Epithelial cell of esophagus (primary cell): ENCODE results near the gene FAM50B.

Experiments used
- DNase-seq: peaks from one replicate; pipeline ENCODE4 v3.0.0; 2010; ENCODE audit warnings: low read depth
- H3K4me3 ChIP-seq: 2 replicates; pipeline ENCODE4 v1.5.1; 2011; ENCODE audit warnings: mild to moderate bottlenecking, low read length, control low read depth
- TF ChIP-seq, protein P1 (sequence below): IDR thresholded peaks from 2 replicates; pipeline ENCODE4 v1.5.1; 2011; ENCODE audit warnings: low read depth, mild to moderate bottlenecking, low read length, control low read depth, inconsistent platforms; ENCODE audit not compliant: insufficient read depth; ENCODE audit errors: missing control alignments

The FAM50B gene

DNA sequence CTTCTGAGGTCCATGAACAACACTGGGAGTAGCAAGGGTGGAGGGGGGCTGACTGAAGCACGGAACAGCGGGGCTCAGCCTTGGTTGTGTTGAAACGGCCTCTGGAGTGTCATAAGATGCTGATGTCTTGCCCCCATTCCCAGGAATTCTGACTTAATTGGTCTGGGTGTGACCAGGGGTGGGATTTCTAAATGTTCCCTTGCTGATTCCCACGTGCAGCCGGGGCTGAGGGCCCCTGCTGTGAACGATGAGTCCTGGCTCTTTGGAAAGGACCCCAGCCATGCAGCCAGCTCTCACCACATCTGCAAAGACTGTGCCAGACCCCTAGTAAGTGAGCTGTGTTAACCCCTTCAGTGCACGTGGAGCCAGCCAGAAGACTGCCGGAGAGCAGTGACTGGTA, 28.6 kb upstream of the FAM50B start:
- no peak for DNase-seq
- no peak overlapping the region for H3K4me3 ChIP-seq
- TF ChIP-seq, protein P1, sequence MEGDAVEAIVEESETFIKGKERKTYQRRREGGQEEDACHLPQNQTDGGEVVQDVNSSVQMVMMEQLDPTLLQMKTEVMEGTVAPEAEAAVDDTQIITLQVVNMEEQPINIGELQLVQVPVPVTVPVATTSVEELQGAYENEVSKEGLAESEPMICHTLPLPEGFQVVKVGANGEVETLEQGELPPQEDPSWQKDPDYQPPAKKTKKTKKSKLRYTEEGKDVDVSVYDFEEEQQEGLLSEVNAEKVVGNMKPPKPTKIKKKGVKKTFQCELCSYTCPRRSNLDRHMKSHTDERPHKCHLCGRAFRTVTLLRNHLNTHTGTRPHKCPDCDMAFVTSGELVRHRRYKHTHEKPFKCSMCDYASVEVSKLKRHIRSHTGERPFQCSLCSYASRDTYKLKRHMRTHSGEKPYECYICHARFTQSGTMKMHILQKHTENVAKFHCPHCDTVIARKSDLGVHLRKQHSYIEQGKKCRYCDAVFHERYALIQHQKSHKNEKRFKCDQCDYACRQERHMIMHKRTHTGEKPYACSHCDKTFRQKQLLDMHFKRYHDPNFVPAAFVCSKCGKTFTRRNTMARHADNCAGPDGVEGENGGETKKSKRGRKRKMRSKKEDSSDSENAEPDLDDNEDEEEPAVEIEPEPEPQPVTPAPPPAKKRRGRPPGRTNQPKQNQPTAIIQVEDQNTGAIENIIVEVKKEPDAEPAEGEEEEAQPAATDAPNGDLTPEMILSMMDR = no peak

DNA sequence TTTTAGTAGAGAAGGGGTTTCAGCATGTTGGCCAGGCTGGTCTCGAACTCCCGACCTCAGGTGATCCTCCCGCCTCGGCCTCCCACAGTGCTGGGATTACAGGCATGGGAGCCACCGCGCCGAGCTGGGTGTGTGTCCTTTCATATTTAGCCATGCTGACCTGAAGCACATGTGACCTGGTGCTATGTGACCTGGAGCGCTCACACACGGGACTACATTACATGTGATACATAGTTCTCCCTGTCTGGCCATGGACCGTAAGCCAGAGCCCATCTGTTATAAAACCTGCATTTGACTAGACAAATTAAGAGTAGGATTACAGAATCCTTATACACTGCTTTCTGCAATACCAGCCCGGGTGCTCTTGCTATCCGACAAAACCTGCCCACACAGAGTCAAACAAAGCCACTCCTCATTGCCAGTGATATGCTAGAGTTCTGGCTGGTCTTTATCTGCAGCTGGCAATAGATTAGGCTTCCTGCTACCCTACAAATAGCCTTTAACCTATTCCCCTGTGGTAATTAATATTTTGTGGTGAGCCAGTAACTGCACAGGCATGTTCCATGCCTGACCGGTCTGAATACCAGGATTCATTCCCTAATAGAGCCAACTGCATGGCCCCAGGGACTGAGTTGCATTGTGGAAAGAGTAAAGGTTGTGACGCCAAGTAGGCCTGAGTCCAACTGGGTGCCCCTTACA, 26.3 kb upstream of the FAM50B start:
- DNase-seq = peak; percentile 68
- TF ChIP-seq, protein P1 = no peak
- no peak overlapping the region for H3K4me3 ChIP-seq

DNA sequence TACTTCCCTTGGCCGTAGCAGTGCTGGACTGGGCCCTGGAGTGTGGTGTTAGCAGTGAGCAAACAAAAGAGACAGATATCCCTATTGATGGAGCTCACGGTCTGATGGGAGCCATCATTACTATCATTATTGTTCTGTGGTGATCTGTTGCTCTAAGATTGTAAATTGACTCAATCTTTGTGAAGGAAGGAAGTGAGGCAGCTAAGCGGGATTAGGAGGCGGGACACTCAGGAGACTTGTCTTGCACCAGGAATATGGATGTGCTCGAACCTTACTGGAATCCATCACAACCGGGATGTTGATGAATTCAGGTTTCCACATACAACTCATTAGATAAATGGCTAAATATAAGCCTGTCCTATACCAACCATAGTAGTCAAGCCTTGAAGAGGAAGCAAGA, 25.5 kb upstream of the FAM50B start:
- no peak overlapping the region for H3K4me3 ChIP-seq
- TF ChIP-seq, protein P1 = no peak

DNA sequence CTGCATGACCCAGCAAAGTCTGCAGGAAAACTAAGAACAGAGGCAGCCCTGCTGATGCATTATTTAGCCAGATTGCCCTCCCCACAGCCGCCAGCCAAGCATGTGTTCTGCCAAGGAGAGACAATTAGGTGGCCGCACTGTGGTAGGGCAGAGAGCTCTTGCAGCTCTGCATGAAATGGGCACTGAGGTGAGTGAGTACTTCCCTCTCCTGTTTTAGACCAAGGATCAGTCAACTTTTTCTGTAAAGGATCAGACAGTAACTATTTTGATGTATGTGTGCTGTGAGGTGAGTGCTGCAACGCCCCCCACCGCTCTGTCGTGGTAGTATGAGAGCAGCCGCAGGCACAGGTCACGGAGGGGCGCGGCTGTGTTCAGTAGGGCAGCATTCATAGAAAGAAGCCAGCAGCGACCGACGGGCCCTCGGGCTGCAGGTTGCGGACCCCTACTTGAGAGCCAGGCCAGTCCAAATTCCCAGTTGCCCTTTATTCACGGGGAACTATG, 23.8 kb upstream of the FAM50B start:
- TF ChIP-seq, protein P1 = peak; percentile 48
- H3K4me3 ChIP-seq = no peak overlapping the region
- DNase-seq = peak; percentile 62

More for the DNA sequence above, 25.5 kb upstream of the FAM50B start:
- no peak for DNase-seq

DNA sequence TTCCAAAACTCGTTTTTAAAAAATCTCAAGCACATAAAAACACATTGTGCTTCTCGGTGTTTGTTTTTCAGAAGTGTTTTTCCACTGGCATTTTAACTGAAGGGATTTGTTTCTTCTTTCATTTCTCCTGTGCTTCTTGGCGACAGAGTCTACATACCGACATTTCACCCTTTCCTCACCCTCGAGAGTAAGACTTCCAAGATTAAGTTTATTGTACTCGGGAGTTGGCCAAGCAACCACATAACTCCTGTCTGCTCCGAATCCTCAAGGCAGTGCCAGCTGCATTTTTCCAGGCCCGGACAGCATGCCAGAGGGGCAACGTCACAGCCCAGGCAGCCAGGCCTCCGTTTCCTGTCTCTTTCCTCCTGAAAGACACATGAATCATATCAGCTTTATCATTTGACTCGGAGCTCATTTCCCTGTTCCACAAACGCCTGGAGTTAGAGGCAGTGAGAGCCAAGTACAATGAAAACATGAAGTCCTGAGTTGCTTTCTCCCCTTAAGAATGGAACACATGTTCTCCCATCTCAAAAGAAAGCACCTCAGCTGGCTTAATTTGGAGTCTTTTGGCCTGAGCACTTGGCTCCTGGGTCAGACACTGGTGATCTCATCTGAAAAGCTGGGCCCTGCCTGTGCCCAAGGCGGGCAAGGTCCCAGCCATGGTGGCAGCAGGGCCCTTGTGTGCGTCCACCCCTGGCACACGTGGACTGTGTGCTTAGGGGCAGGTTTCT, 23.2 kb upstream of the FAM50B start:
- H3K4me3 ChIP-seq = no peak overlapping the region
- peak; percentile 97 for DNase-seq
- TF ChIP-seq, protein P1 = no peak

DNA sequence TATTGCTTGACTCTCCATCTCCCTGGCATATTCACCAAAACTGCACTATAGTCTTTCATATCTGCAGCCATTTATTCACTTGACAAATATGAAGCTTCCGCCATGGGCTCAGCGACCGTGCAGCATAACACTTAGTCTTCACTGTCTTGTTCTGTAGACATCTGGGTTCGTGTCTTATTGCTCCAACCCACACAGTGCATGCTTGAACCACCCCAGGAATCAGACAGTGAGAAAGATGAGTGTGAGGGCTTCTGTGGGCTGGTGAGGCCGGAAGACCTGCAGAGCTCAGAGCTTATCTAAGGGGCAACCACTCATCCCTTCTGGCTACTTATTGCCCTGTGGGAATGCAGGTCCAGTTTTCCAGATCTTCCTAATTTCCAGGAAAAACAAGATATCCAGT, 19.9 kb upstream of the FAM50B start:
- no peak overlapping the region for H3K4me3 ChIP-seq
- TF ChIP-seq, protein P1 = no peak
- DNase-seq = no peak
